Lung (tissue), 12 donors: ENCODE results near the gene TRIP6. TPM values are rescaled to one million over a fixed set of nuclear protein-coding genes. Genes with fewer than 3 reads are reported as not detected.
A peak's percentile ranks its signal among the peaks of the same experiment; 100 is the strongest.

Experiments
- ATAC-seq: fragments of 200-7000 bp; cut with Tn5 transposase; one replicate; pipeline ENCODE4 v1.9.1; 2020; ENCODE audit warnings: moderate number of reproducible peaks; ENCODE audit not compliant: insufficient read depth, low FRiP score
- DNase-seq, 3 donors: peaks; one replicate each; pipeline ENCODE4 v3.0.0-alpha.2; 2013 to 2017
- H3K27ac ChIP-seq, 2 donors: one replicate each; pipeline ENCODE4 v1.5.1; 2013; ENCODE audit warnings: mild to moderate bottlenecking in 2 of 2, moderate library complexity in 2 of 2, control low read depth in 1 of 2, inconsistent platforms in 1 of 2, low read depth in 1 of 2, low read length in 1 of 2
- H3K27me3 ChIP-seq, 3 donors: one replicate each; pipeline ENCODE4 v1.5.1; 2013; ENCODE audit warnings: low read length in 2 of 3; ENCODE audit not compliant: control insufficient read depth in 3 of 3, insufficient read depth in 3 of 3
- H3K36me3 ChIP-seq, 4 donors: one replicate each; pipeline ENCODE4 v1.5.1; 2013; ENCODE audit warnings: low read length in 4 of 4, mild to moderate bottlenecking in 1 of 4, moderate library complexity in 1 of 4; ENCODE audit not compliant: control insufficient read depth in 4 of 4, insufficient read depth in 4 of 4
- H3K4me1 ChIP-seq, 5 donors: one replicate each; pipeline ENCODE4 v1.5.1; 2013; ENCODE audit warnings: low read length in 5 of 5, mild to moderate bottlenecking in 2 of 5, moderate library complexity in 1 of 5; ENCODE audit not compliant: control insufficient read depth in 5 of 5, insufficient read depth in 5 of 5
- H3K4me3 ChIP-seq: one replicate; pipeline ENCODE4 v1.5.1; 2013; ENCODE audit warnings: mild to moderate bottlenecking, control low read depth, moderate library complexity
- H3K9ac ChIP-seq, 2 donors: one replicate each; pipeline ENCODE4 v1.5.1; 2013; ENCODE audit warnings: low read length in 2 of 2, control low read depth in 1 of 2; ENCODE audit not compliant: insufficient read depth in 1 of 2
- H3K9me3 ChIP-seq, 4 donors: one replicate each; pipeline ENCODE4 v1.5.1; 2013; ENCODE audit warnings: low read length in 3 of 4, mild to moderate bottlenecking in 1 of 4, moderate library complexity in 1 of 4; ENCODE audit not compliant: control insufficient read depth in 4 of 4, insufficient read depth in 3 of 4
- CTCF ChIP-seq: IDR thresholded peaks from 2 replicates; pipeline ENCODE4 v1.5.1; 2012; ENCODE audit warnings: mild to moderate bottlenecking; ENCODE audit errors: control extremely low read depth, extremely low read depth
- WGBS, 2 donors: extraction: QIAGEN DNeasy Blood & Tissue Kit; methylation state at CpG; one replicate each; pipeline ENCODE4 v1.1.7; 2013; 5-methylcytosine and 5-hydroxymethylcytosine counted together
- polyA plus RNA-seq, 2 donors: library from polyadenylated mRNA; stranded (reverse); fragments of 200-250 nt; gene quantifications; one replicate each; pipeline ENCODE4 v1.2.1, GENCODE V29; 2013
- total RNA-seq, 2 donors: library from RNA; depleted of rRNA in 1 of 2; stranded (reverse); fragments of >200 nt in 1 of 2; gene quantifications; one replicate each; pipeline ENCODE4 v1.2.1, GENCODE V29; 2014 to 2021
- donor health status: control.
- donor health status: control.
- donor health status: Bipolar disorder and iron deficiency.
- donor health status: healthy.
- donor health status: DM: yes; HTN: yes; CAD: no.

TRIP6 gene
- total and polyA plus RNA-seq, 4 donors = 41.4 to 81.8 (median 52.3) TPM

GRCh38 chr7:100893318-100893895 is 26.2 kb downstream of the TRIP6 start:
- H3K27me3 ChIP-seq = peaks cover 0 to 16% (median 16%) of the 10 kb centered on the region in 3 donors
- peaks cover 4 to 35% (median 7%) of the 10 kb centered on the region in 5 donors for H3K4me1 ChIP-seq
- WGBS, 2 donors = 93 to 96% methylated on average over 29 to 32 of the region's 32 CpGs

GRCh38 chr7:100893910-100894721 is 26.9 kb downstream of the TRIP6 start:
- H3K27me3 ChIP-seq = peaks cover 0 to 16% (median 16%) of the 10 kb centered on the region in 3 donors
- peaks cover 0 to 28% (median 4%) of the 10 kb centered on the region in 5 donors for H3K4me1 ChIP-seq
- H3K27ac ChIP-seq = no peak overlapping the region
- TF ChIP-seq CTCF = no peak
- H3K4me3 ChIP-seq = no peak overlapping the region
- no peaks in the 10 kb centered on the region for H3K36me3 ChIP-seq
- no peak for DNase-seq
- H3K9me3 ChIP-seq = peaks cover 0 to 2% (median 0%) of the 10 kb centered on the region in 4 donors
- 49 to 50% methylated on average over 38 to 40 of the region's 40 CpGs for WGBS, 2 donors
- no peak for ATAC-seq
- H3K9ac ChIP-seq = no peak overlapping the region

More at GRCh38 chr7:100893318-100893895, 26.2 kb downstream of the TRIP6 start:
- no peak for ATAC-seq
- no peak for TF ChIP-seq CTCF
- Histone ChIP-seq H3K9ac (no peak overlapping the region), H3K4me3 (no peak overlapping the region), H3K27ac (no peak overlapping the region), H3K36me3 (peaks cover 0 to 5% (median 2%) of the 10 kb centered on the region in 4 donors), H3K9me3 (peaks cover 0 to 2% (median 0%) of the 10 kb centered on the region in 4 donors)
- DNase-seq = no peak

- peak; percentile 64 for TF ChIP-seq CTCF
- ATAC-seq (no peak), DNase-seq (peak; percentile 62 to 76 (median 66))
- Histone ChIP-seq H3K36me3 (no peaks in the 10 kb centered on the region), H3K4me1 (peaks cover 0 to 27% (median 4%) of the 10 kb centered on the region in 5 donors), H3K9ac (no peak overlapping the region), H3K4me3 (peak overlapping the region; percentile 6), H3K9me3 (peaks cover 0 to 2% (median 0%) of the 10 kb centered on the region in 4 donors), H3K27me3 (peaks cover 0 to 18% (median 16%) of the 10 kb centered on the region in 3 donors), H3K27ac (no peak overlapping the region)
- 1% methylated on average over 75 to 83 of the region's 83 CpGs for WGBS, 2 donors
Observed at GRCh38 chr7:100894860-100895700, 27.9 kb downstream of the TRIP6 start.
